GM12878 (cell line): ENCODE data around the gene MYMX. TPM values are rescaled to one million over a fixed set of nuclear protein-coding genes. Genes with fewer than 3 reads are reported as not detected.

Experiments used
- ATF2 ChIP-seq: IDR thresholded peaks from 2 replicates; pipeline ENCODE4 v1.6.1; 2012; ENCODE audit warnings: low read length, inconsistent platforms
- CHD1 ChIP-seq: IDR thresholded peaks from 2 replicates; pipeline ENCODE4 v1.6.1; 2012; ENCODE audit warnings: low read depth, low read length, improper control_type of control experiment
- MTA2 ChIP-seq: fragments of 450-650 bp; IDR thresholded peaks from 2 replicates; pipeline ENCODE4 v1.6.1; 2016; ENCODE audit warnings: low read depth, mild to moderate bottlenecking, moderate library complexity
- NRF1 ChIP-seq: conservative IDR thresholded peaks from 2 replicates; pipeline ENCODE4 v1.6.1; 2011; ENCODE audit warnings: mild to moderate bottlenecking, low read depth, low read length, improper control_type of control experiment
- RELB ChIP-seq: fragments of 450-650 bp; IDR thresholded peaks from 2 replicates; pipeline ENCODE4 v1.6.1; 2017; ENCODE audit warnings: low read depth, mild to moderate bottlenecking, moderate library complexity
- SMAD1 ChIP-seq: fragments of 450-650 bp; IDR thresholded peaks from 2 replicates; pipeline ENCODE4 v1.6.1; 2018; ENCODE audit warnings: mild to moderate bottlenecking, low read depth; ENCODE audit not compliant: partially characterized antibody
- SPI1 ChIP-seq: IDR thresholded peaks from 2 replicates; pipeline ENCODE4 v1.6.1; 2011; ENCODE audit warnings: low read depth, mild to moderate bottlenecking, low read length, moderate library complexity, borderline replicate concordance; ENCODE audit not compliant: insufficient read depth
- TAF1 ChIP-seq: IDR thresholded peaks from 2 replicates; pipeline ENCODE4 v1.6.1; 2011; ENCODE audit warnings: mild to moderate bottlenecking, low read depth, low read length, borderline replicate concordance
- TCF3 ChIP-seq: IDR thresholded peaks from 2 replicates; pipeline ENCODE4 v1.6.1; 2012; ENCODE audit warnings: low read depth, mild to moderate bottlenecking, low read length, borderline replicate concordance; ENCODE audit not compliant: insufficient read depth
- ZBTB33 ChIP-seq: fragments of 450-650 bp; IDR thresholded peaks from 2 replicates; pipeline ENCODE4 v1.6.1; 2017; ENCODE audit warnings: mild to moderate bottlenecking
- polyA plus RNA-seq, 11 experiments: library from polyadenylated mRNA; depleted of rRNA in 4 of 11; unstranded in 6 of 11; stranded (reverse) in 5 of 11; fragments of >200 nt; fragmentation: Nextera tagmentation in 4 of 11; fragmentation: Illumina TruSeq in 1 of 11; extraction: Ambion mirVana in 4 of 11; extraction: Trizol in 1 of 11; gene quantifications; 1 replicate in 1 of 11; 2 replicates in 10 of 11; pipeline versions ENCODE4 v1.2.1 to v1.2.3, GENCODE V29; 2011 to 2016; ENCODE audit warnings: inconsistent platforms in 2 of 11, missing spikeins in 2 of 11, low read depth in 1 of 11
- total RNA-seq, 4 experiments: library from RNA; depleted of rRNA in 3 of 4; stranded (reverse); fragments of >200 nt in 3 of 4; fragmentation: Illumina TruSeq in 1 of 4; extraction: Trizol in 1 of 4; gene quantifications; 2 replicates each; pipeline versions ENCODE4 v1.2.1 to v1.2.3, GENCODE V29; 2013 to 2021

The MYMX gene
- total and polyA plus RNA-seq, 10 of the 15 experiments (the other 5 are each of a cell fraction or from before 2014, with no cell fraction given) = not detected

GRCh38 chr6:44265722-44266233, 49.1 kb downstream of the MYMX start (continued):
- TF ChIP-seq ATF2 = no peak
- no peak for TF ChIP-seq ZBTB33
- TF ChIP-seq CHD1 = no peak
- peak; percentile 7; the same call in 1 of the 2 replicates for TF ChIP-seq SPI1
- TF ChIP-seq RELB = peak; percentile 55; the same call in 1 of the 2 replicates
- TF ChIP-seq TAF1 = no peak
- TF ChIP-seq MTA2 = peak; percentile 20; the same call in 1 of the 2 replicates
- TF ChIP-seq SMAD1 = peak; percentile 53
- TF ChIP-seq NRF1 = no peak
- no peak for TF ChIP-seq TCF3
